ENCODE data around the gene NQO2.

DNA sequence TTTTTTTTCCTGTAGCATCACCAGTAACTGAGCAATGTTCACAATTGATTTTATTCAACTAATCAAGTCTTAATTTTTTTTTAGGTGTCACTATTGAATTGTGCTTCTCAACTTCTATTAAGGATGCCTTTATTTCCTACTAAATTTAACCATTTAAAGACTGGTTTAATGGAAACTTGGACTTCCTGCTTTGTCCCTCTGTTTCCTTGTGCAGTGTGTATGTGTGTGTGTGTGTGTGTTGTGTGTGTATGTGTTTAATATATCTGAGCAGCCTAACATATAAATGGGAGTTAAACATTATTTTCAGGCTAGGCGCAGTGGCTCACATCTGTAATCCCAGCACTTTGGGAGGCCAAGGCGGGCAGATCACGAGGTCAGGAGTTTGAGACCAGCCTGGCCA is 30.1 kb upstream of the NQO2 start:
- TF ChIP-seq, protein P1, sequence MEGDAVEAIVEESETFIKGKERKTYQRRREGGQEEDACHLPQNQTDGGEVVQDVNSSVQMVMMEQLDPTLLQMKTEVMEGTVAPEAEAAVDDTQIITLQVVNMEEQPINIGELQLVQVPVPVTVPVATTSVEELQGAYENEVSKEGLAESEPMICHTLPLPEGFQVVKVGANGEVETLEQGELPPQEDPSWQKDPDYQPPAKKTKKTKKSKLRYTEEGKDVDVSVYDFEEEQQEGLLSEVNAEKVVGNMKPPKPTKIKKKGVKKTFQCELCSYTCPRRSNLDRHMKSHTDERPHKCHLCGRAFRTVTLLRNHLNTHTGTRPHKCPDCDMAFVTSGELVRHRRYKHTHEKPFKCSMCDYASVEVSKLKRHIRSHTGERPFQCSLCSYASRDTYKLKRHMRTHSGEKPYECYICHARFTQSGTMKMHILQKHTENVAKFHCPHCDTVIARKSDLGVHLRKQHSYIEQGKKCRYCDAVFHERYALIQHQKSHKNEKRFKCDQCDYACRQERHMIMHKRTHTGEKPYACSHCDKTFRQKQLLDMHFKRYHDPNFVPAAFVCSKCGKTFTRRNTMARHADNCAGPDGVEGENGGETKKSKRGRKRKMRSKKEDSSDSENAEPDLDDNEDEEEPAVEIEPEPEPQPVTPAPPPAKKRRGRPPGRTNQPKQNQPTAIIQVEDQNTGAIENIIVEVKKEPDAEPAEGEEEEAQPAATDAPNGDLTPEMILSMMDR (IDR thresholded peaks at IDR 0.05; ENCODE audit: low read length): no peak
- TF ChIP-seq EZH2 (IDR thresholded peaks at IDR 0.05; ENCODE audit: borderline replicate concordance, low read length): no peak
